CD4-positive, CD25-positive, alpha-beta regulatory T cell (primary cell): Measurements from ENCODE around the gene SLC4A7. TPM values are rescaled to one million over a fixed set of nuclear protein-coding genes. Genes with fewer than 3 reads are reported as not detected.

Experiments
- ATAC-seq, 2 donors: fragments of 150-1000 bp; cut with Tn5 transposase; one replicate each; pipeline ENCODE4 v1.10.0; 2021; ENCODE audit warnings: low read depth in 2 of 2, moderate number of reproducible peaks in 2 of 2, moderate library complexity in 1 of 2
- DNase-seq, 3 donors: peaks; one replicate each; pipeline versions ENCODE4 v3.0.0 to v3.0.0-alpha.2; 2012 to 2022; ENCODE audit warnings: mixed read lengths in 1 of 3
- H3K27ac ChIP-seq: one replicate; pipeline ENCODE4 v1.7.0; 2013; ENCODE audit warnings: mild to moderate bottlenecking, low read length; ENCODE audit not compliant: insufficient read depth, poor library complexity, severe bottlenecking
- H3K27me3 ChIP-seq: one replicate; pipeline ENCODE4 v1.7.0; 2013; ENCODE audit warnings: low read length; ENCODE audit not compliant: control insufficient read depth, insufficient read depth
- H3K36me3 ChIP-seq: one replicate; pipeline ENCODE4 v1.7.0; 2013; ENCODE audit warnings: mild to moderate bottlenecking, low read length, moderate library complexity; ENCODE audit not compliant: control insufficient read depth, insufficient read depth
- H3K4me1 ChIP-seq: 2 replicates; pipeline ENCODE4 v1.7.0; 2013; ENCODE audit warnings: mild to moderate bottlenecking, low read length; ENCODE audit not compliant: insufficient read depth, control insufficient read depth, poor library complexity, severe bottlenecking
- H3K4me3 ChIP-seq: one replicate; pipeline ENCODE4 v1.7.0; 2013; ENCODE audit warnings: low read depth, mild to moderate bottlenecking, low read length, moderate library complexity
- H3K9me3 ChIP-seq, 2 experiments: 1 replicate in 1 of 2; 2 replicates in 1 of 2; pipeline ENCODE4 v1.7.0; 2013; ENCODE audit warnings: low read length in 2 of 2, mild to moderate bottlenecking in 1 of 2, moderate library complexity in 1 of 2; ENCODE audit not compliant: control insufficient read depth in 2 of 2
- H3K27ac Mint-ChIP-seq, 3 donors: one replicate each; pipeline ENCODE4 v1.8.0; 2020 to 2022; ENCODE audit warnings: mild to moderate bottlenecking in 3 of 3, mixed read lengths in 3 of 3, moderate library complexity in 2 of 3
- H3K27me3 Mint-ChIP-seq: one replicate; pipeline ENCODE4 v1.8.0; 2022; ENCODE audit warnings: mild to moderate bottlenecking, mixed read lengths
- H3K36me3 Mint-ChIP-seq: one replicate; pipeline ENCODE4 v1.8.0; 2020; ENCODE audit warnings: mixed read lengths
- H3K4me1 Mint-ChIP-seq, 4 donors: one replicate each; pipeline ENCODE4 v1.8.0; 2020 to 2022; ENCODE audit warnings: mixed read lengths in 4 of 4, mild to moderate bottlenecking in 1 of 4
- H3K4me3 Mint-ChIP-seq, 4 donors: one replicate each; pipeline ENCODE4 v1.8.0; 2020 to 2022; ENCODE audit warnings: mild to moderate bottlenecking in 4 of 4, mixed read lengths in 4 of 4, moderate library complexity in 3 of 4
- H3K9me3 Mint-ChIP-seq, 7 donors: one replicate each; pipeline ENCODE4 v1.8.0; 2020 to 2022; ENCODE audit warnings: mixed read lengths in 7 of 7, mild to moderate bottlenecking in 3 of 7, moderate library complexity in 2 of 7
- polyA plus RNA-seq, 4 donors: library from polyadenylated mRNA; unstranded; fragments of 300-500 nt; fragmentation: Illumina TruSeq; gene quantifications; one replicate each; pipeline ENCODE4 v1.2.3, GENCODE V29; 2021
- total RNA-seq: library from RNA; stranded (reverse); gene quantifications from one replicate; pipeline ENCODE4 v1.2.3, GENCODE V29; 2022

Gene SLC4A7
- total and polyA plus RNA-seq, 5 donors from 2014 or later = 25.2 to 103 (median 28.7) TPM

DNA sequence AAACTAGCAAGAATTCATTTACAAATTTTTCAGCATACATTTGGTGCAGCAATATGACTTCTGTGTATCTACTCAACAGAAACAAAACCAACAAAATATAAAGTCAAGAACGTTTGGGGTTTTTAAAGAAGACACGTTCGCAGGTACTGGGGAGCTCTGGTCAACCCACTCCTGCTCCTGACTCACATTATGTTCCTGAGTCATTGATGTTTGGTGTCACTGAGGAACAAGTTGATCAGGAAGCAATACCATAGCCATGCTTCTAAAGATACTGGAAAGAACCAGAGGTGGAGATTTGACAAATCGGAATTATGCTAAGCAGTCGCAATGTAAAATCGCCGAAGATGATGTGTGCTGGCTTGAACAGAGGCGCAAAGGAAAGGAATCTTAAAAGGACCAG lies 22.0 kb downstream of the SLC4A7 start:
- no peaks in the 10 kb centered on the region for H3K27me3 Mint-ChIP-seq
- H3K9me3 Mint-ChIP-seq = no peaks in the 10 kb centered on the region
- Histone ChIP-seq H3K4me3 (no peak overlapping the region), H3K27ac (no peak overlapping the region), H3K9me3 (no peaks in the 10 kb centered on the region), H3K27me3 (no peaks in the 10 kb centered on the region), H3K36me3 (peaks cover 11% of the 10 kb centered on the region), H3K4me1 (peaks cover 15% of the 10 kb centered on the region)
- H3K36me3 Mint-ChIP-seq = peaks cover 24% of the 10 kb centered on the region
- peak overlapping the region in 1 of 3 donors; percentile 34 for H3K27ac Mint-ChIP-seq
- ATAC-seq (no peak), DNase-seq (no peak)
- H3K4me3 Mint-ChIP-seq = no peak overlapping the region
- H3K4me1 Mint-ChIP-seq = peaks cover 25 to 46% (median 35%) of the 10 kb centered on the region in 4 donors

DNA sequence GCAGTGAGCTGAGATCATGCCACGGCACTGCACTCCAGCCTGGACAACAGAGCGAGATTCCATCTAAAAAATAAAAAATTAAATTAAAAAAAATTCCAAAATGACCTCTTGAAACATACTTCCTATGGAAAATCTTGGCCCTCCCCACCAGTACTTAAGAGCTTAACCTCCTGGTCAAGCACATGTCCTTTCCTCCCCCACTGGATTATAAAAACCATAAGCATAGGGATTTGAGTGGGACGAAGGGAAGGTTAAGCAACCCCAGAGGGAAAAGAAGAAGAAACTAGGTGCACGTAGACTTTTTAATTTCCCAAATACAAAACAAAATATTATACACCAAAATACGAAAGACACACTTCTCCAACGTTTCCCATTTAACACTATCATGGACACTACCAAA lies 25.3 kb downstream of the SLC4A7 start:
- Mint-ChIP-seq H3K27me3 (no peaks in the 10 kb centered on the region), H3K9me3 (no peaks in the 10 kb centered on the region), H3K4me3 (no peak overlapping the region), H3K36me3 (peaks cover 28% of the 10 kb centered on the region), H3K27ac (no peak overlapping the region), H3K4me1 (peaks cover 42 to 67% (median 54%) of the 10 kb centered on the region in 4 donors)
- Histone ChIP-seq H3K27ac (no peak overlapping the region), H3K4me3 (no peak overlapping the region), H3K9me3 (no peaks in the 10 kb centered on the region), H3K27me3 (no peaks in the 10 kb centered on the region), H3K4me1 (peaks cover 25% of the 10 kb centered on the region), H3K36me3 (peaks cover 11% of the 10 kb centered on the region)
- DNase-seq (no peak), ATAC-seq (no peak)

DNA sequence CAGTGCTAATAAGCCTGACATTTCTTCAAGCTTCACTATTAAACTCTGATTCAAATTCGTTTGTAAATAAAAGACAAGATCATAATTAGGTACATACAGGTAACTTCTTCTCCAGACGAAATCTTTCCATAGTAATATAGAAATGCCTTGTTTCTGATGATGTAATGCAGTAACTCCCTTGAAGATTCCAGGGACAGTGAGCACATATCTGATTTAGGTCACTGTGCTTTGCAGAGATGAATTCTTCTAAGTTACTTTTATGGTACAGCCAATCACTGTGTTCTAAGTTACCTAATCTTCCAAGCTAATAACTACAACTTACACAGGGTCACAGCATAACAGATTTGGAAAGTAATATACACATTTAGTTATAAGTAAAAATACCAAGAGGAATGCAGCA lies 27.6 kb downstream of the SLC4A7 start:
- ATAC-seq = no peak
- H3K27ac Mint-ChIP-seq = no peak overlapping the region
- no peak overlapping the region for H3K4me3 Mint-ChIP-seq

DNA sequence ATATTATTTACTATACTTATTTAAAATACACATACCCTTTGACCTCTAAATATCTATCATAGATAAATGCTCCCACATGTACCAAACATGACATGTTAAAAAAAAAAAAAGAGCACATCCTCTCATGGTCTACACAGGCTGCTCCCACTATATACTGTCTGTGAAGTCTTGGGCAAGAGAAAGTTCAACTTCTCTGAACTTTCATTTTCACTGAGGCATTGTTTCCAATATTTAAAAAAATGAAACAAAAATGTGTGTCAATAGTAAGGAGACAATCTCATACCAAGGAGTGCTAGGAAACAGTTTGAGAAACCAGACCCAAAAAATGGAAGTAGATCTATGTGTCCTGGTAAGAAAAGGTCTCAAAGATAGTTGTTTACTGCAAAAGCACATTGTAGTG lies 29.3 kb downstream of the SLC4A7 start:
- H3K36me3 Mint-ChIP-seq = peaks cover 15% of the 10 kb centered on the region
- H3K27ac ChIP-seq = no peak overlapping the region
- ATAC-seq (peak; percentile 34 to 37), DNase-seq (peak in 1 of 3 donors; percentile 24)
- peaks cover 32% of the 10 kb centered on the region for H3K4me1 ChIP-seq
- no peaks in the 10 kb centered on the region for H3K9me3 Mint-ChIP-seq
- H3K27ac Mint-ChIP-seq = peak overlapping the region; percentile 29 to 59 (median 32)
- no peaks in the 10 kb centered on the region for H3K27me3 Mint-ChIP-seq
- no peaks in the 10 kb centered on the region for H3K27me3 ChIP-seq
- peaks cover 3% of the 10 kb centered on the region for H3K36me3 ChIP-seq
- peak overlapping the region; percentile 17 to 70 (median 58) for H3K4me3 Mint-ChIP-seq
- peaks cover 53 to 78% (median 64%) of the 10 kb centered on the region in 4 donors for H3K4me1 Mint-ChIP-seq
- peak overlapping the region; percentile 46 for H3K4me3 ChIP-seq
- no peaks in the 10 kb centered on the region for H3K9me3 ChIP-seq

More for the DNA sequence above, 27.6 kb downstream of the SLC4A7 start:
- peaks cover 52 to 81% (median 61%) of the 10 kb centered on the region in 4 donors for H3K4me1 Mint-ChIP-seq
- no peak for DNase-seq
- H3K27me3 Mint-ChIP-seq = no peaks in the 10 kb centered on the region
- Histone ChIP-seq H3K27ac (no peak overlapping the region), H3K9me3 (no peaks in the 10 kb centered on the region), H3K27me3 (no peaks in the 10 kb centered on the region), H3K4me1 (peaks cover 39% of the 10 kb centered on the region), H3K36me3 (peaks cover 3% of the 10 kb centered on the region), H3K4me3 (peak overlapping the region; percentile 5)
- no peaks in the 10 kb centered on the region for H3K9me3 Mint-ChIP-seq
- H3K36me3 Mint-ChIP-seq = peaks cover 22% of the 10 kb centered on the region

DNA sequence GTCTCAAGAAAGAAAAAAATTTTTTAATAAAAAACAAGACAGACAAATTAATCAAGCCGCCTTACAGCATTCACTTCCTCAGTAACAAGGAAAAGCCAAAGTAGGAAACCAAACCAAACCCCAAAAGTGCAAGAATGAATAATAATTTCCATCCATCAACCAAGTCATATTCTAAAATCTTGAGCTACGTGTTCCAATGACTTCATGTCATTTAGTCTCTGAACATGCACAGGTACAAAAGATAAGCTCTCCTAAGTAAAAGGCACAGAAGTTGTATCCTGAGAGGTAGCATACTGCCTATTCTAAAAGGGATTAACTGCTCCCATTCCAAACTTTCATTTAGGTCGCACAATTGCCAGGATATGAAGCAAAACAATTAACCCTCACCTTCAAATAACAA lies 29.7 kb downstream of the SLC4A7 start:
- H3K4me3 Mint-ChIP-seq = peak overlapping the region in 3 of 4 donors; percentile 36 to 64 (median 62)
- H3K4me3 ChIP-seq = peak overlapping the region; percentile 46
- H3K27me3 ChIP-seq = no peaks in the 10 kb centered on the region
- ATAC-seq = no peak
- no peaks in the 10 kb centered on the region for H3K9me3 ChIP-seq
- H3K27ac ChIP-seq = no peak overlapping the region
- peaks cover 53 to 76% (median 62%) of the 10 kb centered on the region in 4 donors for H3K4me1 Mint-ChIP-seq
- no peaks in the 10 kb centered on the region for H3K27me3 Mint-ChIP-seq
- no peaks in the 10 kb centered on the region for H3K9me3 Mint-ChIP-seq
- peaks cover 3% of the 10 kb centered on the region for H3K36me3 ChIP-seq
- peak overlapping the region in 1 of 3 donors; percentile 29 for H3K27ac Mint-ChIP-seq
- no peak for DNase-seq
- peaks cover 31% of the 10 kb centered on the region for H3K4me1 ChIP-seq
- H3K36me3 Mint-ChIP-seq = peaks cover 15% of the 10 kb centered on the region

DNA sequence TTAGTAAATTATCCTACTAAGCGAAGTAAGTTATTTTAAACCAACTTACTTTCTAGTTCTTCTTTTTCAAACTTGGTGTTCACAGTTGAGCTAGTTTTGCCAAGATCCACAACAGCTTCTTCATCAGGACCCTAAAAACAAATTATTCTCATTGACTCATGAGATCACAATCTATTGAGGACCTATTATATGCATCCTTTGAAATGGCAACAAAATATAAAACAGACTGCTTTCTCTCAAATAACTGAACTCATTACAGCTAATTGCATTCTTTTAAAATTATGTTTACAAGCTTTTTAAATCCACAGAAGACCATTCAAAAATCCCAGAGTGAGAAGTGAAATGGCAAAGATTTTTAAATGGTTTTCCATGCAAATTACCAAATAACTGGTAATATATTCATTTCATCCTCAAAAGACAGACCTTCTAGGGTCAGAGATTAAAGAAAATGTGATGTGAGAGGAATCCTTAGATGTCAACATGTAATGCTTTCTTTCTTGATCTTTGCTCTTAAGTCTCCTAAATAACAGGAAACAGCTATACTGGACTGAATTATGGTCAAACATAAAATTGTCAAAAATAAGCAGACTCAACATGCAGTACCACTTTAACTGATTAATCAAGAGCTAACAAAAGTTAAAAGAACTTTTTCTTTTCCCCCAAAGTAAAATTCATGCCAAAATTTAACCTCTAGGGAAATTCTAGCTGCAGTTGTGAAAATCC lies 31.7 kb downstream of the SLC4A7 start:
- ATAC-seq (no peak), DNase-seq (no peak)
- Histone ChIP-seq H3K9me3 (no peaks in the 10 kb centered on the region), H3K27ac (no peak overlapping the region), H3K4me3 (peak overlapping the region; percentile 12), H3K4me1 (peaks cover 29% of the 10 kb centered on the region), H3K27me3 (no peaks in the 10 kb centered on the region), H3K36me3 (peaks cover 13% of the 10 kb centered on the region)
- Mint-ChIP-seq H3K9me3 (no peaks in the 10 kb centered on the region), H3K36me3 (peaks cover 14% of the 10 kb centered on the region), H3K27me3 (no peaks in the 10 kb centered on the region), H3K4me1 (peaks cover 50 to 66% (median 59%) of the 10 kb centered on the region in 4 donors), H3K27ac (peak overlapping the region in 2 of 3 donors; percentile 26 to 40), H3K4me3 (peak overlapping the region in 2 of 4 donors; percentile 28 to 58)

DNA sequence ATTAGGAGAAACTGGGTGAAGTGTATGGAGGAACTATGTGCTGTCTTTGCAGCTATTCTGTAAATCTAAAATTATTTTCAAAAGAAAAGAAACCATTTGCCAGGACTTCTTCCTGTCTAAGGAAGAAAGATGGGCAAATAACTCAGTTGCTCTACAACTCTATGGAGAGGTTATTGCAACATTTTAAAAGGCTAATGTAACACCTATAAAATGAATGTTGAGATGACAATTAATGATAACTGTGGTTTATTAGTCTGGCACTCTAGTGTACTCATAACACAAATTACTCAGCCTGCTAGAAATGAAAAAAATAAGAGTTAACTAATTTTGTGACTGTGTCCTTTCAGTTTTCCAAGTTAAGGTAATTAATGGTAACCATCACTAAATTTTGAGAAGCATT lies 32.3 kb downstream of the SLC4A7 start:
- H3K4me3 ChIP-seq = peak overlapping the region; percentile 16

More for the DNA sequence above, 32.3 kb downstream of the SLC4A7 start:
- H3K9me3 ChIP-seq = no peaks in the 10 kb centered on the region
- H3K27me3 ChIP-seq = no peaks in the 10 kb centered on the region
- H3K4me1 Mint-ChIP-seq = peaks cover 46 to 62% (median 55%) of the 10 kb centered on the region in 4 donors
- H3K27me3 Mint-ChIP-seq = no peaks in the 10 kb centered on the region
- peaks cover 27% of the 10 kb centered on the region for H3K4me1 ChIP-seq
- ATAC-seq (no peak), DNase-seq (no peak)
- no peak overlapping the region for H3K27ac ChIP-seq
- peaks cover 20% of the 10 kb centered on the region for H3K36me3 ChIP-seq
- H3K36me3 Mint-ChIP-seq = peaks cover 18% of the 10 kb centered on the region
- peak overlapping the region in 2 of 4 donors; percentile 36 to 58 for H3K4me3 Mint-ChIP-seq
- peak overlapping the region in 1 of 3 donors; percentile 4 for H3K27ac Mint-ChIP-seq
- H3K9me3 Mint-ChIP-seq = no peaks in the 10 kb centered on the region
